AG08396 (cell line): ENCODE data around the gene DPP6.

Experiments
- DNase-seq: peaks from one replicate; pipeline ENCODE4 v3.0.0; 2012; ENCODE audit warnings: low spot score, mixed read lengths

Gene DPP6

GRCh38 chr7:154338701-154339506 lies 286.7 kb downstream of the DPP6 start:
- no peak for DNase-seq

DNA sequence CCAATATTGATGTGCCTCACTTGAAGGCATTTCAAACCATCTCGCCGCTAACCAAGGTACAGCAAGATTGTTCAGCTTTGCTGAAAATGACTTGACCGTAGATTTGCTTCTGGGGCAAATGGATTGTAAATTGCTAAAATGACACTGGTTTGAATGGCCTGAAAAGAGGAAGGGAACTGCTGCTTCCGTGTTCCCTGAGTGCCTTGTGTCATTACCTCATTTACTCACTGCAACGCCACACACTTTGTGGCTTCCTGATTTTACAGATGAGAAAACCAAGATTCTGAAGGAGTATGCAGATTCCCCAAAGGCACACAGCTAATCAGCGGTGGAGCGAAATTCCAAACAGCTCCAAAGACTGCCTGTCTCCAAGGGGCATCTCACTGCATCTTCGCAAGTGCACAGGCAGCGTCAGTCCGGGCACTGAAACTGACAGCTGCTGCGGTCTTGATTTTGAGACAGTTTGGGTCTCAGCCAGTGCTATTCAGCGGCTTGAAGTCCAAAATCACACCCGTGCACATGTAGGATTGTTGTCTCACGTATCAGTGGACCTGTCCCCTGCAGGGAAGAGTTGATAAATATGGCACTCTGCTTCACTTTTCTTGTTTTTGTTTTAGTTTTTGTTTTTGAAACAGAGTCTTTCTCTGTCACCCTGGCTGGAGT lies 290.9 kb downstream of the DPP6 start:
- no peak for DNase-seq

DNA sequence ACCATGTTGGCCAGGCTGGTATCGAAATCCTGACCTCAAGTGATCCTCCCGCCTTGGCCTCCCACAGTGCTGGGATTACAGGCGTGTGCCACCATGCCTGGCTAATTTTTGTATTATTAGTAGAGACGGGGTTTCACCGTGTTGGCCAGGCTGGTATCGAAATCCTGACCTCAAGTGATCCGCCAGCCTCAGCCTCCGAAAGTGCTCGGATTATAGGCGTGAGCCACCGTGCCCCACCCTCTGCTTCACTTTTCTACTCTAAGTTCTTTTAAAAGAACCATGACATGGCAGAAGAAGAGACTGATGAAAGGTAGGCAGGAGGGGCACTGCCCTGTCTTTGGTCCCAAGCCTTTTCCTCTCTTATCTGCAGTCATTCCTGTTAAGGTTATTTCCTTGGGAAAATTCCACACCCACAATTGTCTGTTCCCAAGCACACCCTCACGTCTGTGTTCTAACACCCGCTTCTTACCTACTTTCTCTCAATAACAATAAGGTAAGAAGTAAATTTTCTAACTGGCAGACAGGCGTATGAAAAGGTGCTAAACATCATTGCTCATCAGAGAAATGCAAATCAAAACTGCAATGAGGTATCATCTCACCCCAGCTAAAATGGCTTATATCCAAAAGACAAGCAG lies 291.7 kb downstream of the DPP6 start:
- DNase-seq = no peak

DNA sequence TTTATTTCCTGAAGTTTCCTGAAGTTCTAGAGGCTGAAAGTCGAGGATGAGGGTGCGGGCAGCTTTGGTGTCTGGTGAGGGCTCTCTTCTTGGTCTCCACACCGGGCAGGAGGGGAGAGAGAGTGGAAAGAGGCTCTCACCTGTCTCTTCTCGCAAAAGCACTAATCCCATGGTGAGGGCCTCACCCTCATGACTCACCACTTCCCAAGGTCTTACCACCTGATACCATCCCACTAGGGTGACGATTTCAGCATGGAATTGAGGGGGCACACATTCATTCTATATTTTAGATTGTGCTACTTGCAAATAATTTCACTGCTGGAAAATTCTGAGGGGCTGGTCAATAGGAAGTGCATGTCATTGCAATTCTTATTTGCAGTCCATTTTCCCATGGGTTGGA lies 292.9 kb downstream of the DPP6 start:
- DNase-seq = no peak

DNA sequence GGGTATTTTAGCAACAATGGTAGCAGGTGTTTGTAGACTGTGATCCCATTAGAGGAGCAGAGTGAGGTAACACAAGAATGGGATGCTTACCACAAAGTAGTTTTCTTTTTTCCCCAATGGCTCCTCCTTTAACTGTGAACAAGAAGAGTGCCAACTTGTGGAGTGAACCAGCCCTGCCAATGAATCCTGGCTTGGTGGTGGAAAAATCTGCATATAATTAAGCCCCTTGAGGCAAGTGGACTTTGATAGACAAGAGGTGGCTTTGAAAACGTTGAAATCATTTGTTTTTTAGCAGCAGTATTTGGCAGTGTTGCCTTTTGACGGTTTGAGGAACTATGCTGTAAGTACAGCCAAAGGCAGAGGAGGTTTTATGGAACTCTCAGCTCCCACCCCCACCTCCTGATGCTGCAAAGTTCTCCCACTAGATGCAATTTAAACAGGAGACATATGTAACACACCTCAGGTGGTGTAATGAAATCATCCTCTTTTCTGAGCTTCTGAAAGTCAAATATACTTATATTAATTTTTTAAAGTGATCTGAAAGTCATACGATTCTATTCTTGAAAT lies 295.6 kb downstream of the DPP6 start:
- no peak for DNase-seq

DNA sequence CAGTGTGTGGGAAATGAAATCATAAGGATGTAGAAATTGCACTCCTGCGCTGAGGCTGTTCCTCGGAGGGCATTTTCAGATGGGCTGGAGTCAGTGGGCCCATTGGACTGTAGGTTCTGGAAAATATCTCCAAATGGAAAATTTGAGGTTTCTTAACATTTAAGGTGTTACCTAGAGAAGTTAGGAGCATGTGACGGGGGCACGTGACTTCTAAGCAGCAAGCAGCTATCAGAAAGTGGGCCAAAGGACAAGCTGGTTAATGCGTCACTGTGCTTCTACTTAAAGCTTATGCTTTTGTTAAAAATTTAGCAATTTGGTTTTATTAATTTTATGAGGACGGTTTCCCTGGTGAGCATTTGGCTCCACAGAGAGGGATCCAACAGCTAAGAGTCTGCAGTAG lies 298.7 kb downstream of the DPP6 start:
- no peak for DNase-seq

DNA sequence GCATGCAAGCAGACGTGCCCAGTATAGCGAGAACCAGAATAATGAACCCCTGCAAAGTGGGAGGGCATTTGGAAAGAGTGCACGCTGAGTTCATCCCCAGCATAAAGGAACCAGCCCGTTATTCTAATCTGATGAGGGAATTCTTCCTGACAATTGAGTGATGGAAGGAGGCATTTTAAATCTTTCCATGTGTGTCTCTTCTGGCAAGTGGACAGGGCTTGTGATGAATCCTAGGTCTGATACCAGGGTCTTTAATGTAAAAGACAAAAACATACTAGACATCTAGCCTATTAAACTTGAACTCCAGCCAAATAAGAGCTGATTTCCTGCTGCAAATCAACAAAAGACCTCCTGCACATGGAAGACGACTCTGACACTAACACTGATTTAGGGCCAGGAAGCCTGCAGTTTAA lies 301.2 kb downstream of the DPP6 start:
- no peak for DNase-seq

- no peak for DNase-seq
Observed at GRCh38 chr7:154364170-154364569, 312.0 kb downstream of the DPP6 start.

GRCh38 chr7:154371424-154371823 lies 319.2 kb downstream of the DPP6 start:
- DNase-seq = no peak

DNA sequence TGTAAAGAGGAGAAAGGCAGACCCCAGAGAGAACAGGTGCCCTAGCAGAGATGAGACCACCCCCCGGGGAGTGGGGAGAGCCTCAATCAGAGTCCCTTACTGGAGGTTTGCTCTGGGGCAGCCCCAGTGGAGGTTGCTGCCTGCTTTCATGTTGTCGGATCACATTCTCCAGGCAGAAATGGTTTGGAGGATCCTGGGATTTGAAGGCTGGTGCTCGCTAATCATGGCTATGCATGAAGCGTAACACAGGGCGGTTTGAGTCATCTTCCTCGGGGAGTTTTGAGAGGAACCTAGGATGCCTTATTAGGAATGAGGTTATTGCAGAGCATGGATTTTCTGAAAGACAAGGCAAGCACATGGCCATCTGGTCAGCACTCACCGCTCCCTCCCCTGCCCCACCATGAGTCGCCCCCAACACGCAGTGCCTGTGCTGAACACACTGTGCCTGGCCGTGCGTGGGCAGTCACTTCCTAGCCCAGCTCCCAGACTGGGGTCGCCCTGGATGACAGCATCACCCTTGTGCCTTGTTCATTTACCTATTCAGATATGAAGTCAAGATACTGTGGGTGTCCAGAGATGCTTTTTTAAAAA lies 319.9 kb downstream of the DPP6 start:
- DNase-seq = no peak

- no peak for DNase-seq
Observed at GRCh38 chr7:154373956-154374355, 321.8 kb downstream of the DPP6 start.

- DNase-seq = no peak
Observed at GRCh38 chr7:154375956-154376355, 323.8 kb downstream of the DPP6 start.

DNA sequence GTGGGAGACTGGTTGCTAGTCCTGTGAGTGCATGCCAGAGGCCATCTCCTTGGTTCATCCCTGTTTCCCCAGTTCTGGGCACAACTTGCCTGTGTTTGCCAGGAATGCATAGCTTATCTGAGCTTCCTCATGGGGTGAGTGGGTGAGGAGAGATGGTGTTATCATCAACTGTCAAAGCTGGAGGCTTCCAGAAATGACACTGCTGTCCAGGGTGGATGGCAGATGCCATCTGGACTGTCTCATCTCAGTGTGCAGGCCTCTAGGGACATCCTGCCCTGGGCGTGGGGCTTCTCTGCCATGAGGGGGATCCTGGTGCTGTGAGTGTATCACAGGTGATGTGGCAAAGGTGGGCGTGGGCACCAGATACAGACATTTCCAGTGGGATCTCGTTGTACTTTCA lies 328.6 kb downstream of the DPP6 start:
- no peak for DNase-seq

GRCh38 chr7:154383045-154383444 lies 330.8 kb downstream of the DPP6 start:
- DNase-seq = no peak

GRCh38 chr7:154385214-154385613 lies 333.0 kb downstream of the DPP6 start:
- DNase-seq = no peak

DNA sequence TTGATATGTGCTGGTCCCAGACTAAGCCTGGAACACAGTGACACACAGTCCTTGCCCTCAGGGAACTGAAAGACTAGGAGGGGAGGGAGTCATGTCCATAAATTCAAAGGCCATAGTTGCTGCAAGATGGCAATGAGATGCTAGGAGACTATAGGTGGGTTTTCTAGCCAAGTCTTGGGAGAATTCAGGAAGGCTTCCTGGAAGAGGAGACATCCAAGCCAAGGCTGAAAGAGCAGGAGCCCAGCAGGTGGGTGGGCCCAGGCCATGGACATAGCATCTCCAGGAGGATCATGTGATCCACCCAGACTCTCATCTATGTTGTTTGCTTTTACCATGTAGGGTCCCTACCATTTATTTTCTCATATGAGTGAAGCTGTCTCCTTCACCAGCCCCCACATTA lies 335.1 kb downstream of the DPP6 start:
- no peak for DNase-seq

GRCh38 chr7:154388412-154388811 lies 336.2 kb downstream of the DPP6 start:
- DNase-seq = no peak

- DNase-seq = no peak
Observed at GRCh38 chr7:154388999-154389398, 336.8 kb downstream of the DPP6 start.

- no peak for DNase-seq
Observed at GRCh38 chr7:154390961-154391360, 338.8 kb downstream of the DPP6 start.

- DNase-seq = no peak
Observed at GRCh38 chr7:154394804-154395203, 342.6 kb downstream of the DPP6 start.

DNA sequence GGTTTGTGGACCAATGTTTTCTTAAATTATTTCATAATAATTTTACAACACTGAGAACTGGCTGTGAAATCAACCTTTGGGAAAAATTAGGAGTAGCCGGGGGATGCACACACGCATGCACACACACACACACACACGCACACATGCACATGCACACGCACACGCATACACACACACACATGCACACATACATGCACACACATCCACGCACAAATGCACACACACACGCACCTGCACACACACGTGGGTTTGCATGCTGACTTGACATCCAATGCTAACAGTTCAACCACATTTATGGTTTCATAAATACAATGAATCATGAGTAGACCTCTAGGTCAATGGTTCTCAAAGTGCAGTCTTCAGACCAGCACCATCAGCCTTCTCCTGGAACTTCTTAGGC lies 354.1 kb downstream of the DPP6 start:
- DNase-seq = no peak

DNA sequence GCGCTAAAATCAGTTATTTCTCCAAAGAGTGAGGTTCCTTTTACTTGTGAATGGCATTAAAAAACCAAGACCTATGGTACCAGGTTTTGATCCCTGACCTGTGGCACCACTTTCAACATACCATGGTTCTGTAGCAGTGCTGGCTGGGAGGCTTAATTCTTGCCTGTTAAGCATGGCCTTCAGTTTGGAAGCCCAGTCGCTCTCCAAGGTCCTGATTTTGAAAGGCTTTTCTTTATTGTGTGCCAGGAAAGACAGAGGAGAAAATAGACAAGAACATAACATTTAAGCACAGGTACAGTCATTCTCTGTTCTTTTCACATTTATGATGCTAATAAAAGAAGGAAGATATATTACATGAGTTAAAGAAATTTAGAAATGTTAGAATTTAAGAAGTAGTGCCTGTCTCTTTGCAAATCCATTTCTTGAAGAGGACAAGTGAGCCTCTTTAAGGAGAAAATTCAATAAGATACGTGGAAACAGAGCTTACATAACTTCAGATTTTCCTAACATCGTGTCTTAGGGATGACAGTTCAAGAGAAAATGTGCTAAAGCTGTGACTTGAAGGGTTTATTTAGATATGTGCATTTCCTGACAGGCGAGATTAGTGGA lies 357.6 kb downstream of the DPP6 start:
- no peak for DNase-seq
